ENCODE measurements around the gene KLK12. TPM values are rescaled to one million over a fixed set of nuclear protein-coding genes. Genes with fewer than 3 reads are reported as not detected.

The KLK12 gene
- total RNA-seq, 3 donors from 2014 or later = not detected

DNA sequence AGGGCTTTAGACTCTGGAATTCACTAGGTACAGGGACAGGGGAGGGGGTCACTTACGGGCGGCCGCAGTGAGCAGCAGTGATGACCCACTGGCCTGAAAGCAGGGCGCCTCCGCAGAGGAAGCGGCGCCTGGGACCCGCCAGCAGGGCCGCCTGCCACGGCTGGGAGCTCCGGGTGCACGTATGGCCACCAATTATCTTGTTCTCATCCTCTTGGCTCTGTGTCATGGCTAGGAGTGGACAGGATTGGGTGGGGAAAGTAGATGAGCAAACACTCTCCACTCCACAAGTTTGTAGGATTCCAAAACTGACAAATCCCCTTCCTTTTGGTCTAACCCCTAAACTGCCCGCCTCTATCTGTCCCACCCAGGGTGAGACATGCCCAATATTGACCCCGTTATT is 46.7 kb upstream of the KLK12 start:
- TF ChIP-seq POLR2AphosphoS5 (IDR thresholded peaks at IDR 0.05) (no peak), POLR2A (IDR thresholded peaks at IDR 0.05) (no peak)
- TF ChIP-seq, protein P1, sequence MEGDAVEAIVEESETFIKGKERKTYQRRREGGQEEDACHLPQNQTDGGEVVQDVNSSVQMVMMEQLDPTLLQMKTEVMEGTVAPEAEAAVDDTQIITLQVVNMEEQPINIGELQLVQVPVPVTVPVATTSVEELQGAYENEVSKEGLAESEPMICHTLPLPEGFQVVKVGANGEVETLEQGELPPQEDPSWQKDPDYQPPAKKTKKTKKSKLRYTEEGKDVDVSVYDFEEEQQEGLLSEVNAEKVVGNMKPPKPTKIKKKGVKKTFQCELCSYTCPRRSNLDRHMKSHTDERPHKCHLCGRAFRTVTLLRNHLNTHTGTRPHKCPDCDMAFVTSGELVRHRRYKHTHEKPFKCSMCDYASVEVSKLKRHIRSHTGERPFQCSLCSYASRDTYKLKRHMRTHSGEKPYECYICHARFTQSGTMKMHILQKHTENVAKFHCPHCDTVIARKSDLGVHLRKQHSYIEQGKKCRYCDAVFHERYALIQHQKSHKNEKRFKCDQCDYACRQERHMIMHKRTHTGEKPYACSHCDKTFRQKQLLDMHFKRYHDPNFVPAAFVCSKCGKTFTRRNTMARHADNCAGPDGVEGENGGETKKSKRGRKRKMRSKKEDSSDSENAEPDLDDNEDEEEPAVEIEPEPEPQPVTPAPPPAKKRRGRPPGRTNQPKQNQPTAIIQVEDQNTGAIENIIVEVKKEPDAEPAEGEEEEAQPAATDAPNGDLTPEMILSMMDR (IDR thresholded peaks at IDR 0.05) = no peak
- H3K27ac ChIP-seq = no peak overlapping the region
- H3K4me3 ChIP-seq = no peak overlapping the region
- no peaks in the 10 kb centered on the region for H3K9me3 ChIP-seq
- H3K36me3 ChIP-seq = no peaks in the 10 kb centered on the region
- H3K4me1 ChIP-seq = no peaks in the 10 kb centered on the region
- DNase-seq (ENCODE audit: low spot score in 2 of 2) = no peak
- intact Hi-C loops (cut with DNase I; ENCODE audit: low total_unique reads) = no loop called here
- H3K27me3 ChIP-seq = no peaks in the 10 kb centered on the region

DNA sequence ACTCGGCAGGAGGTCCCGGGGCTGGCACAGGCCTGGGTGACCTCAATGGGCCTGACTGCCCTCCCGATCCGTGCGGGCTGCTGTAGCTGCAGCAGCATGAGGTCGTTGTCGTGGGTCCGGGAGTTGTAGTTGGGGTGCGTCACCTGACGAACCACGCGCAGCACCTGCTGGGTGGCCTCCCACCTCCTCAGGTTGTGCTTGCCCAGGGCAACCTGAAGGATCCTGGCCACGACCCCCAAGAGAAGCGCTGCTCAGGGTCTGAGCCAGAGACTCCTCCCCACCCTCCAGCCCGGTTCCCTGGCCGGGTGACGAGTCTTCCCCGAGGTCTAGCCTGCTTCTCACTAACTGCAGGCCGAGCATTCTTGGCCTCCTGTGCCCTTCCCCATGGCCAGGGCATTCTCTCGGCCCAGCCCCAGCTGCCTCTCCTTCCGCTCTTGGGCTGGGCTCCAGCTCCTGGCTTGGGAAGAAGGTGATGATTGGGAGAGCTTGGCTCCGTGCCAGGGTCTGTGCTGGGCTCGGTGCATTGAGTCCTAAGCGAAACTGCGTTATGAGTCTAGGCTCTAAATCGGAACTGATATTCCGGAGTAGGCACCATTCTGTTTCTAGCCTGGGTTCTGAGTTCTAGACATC is 44.8 kb upstream of the KLK12 start:
- Histone ChIP-seq H3K9me3 (no peaks in the 10 kb centered on the region), H3K36me3 (no peaks in the 10 kb centered on the region), H3K27ac (no peak overlapping the region), H3K4me3 (no peak overlapping the region), H3K27me3 (no peaks in the 10 kb centered on the region), H3K4me1 (no peaks in the 10 kb centered on the region)
- TF ChIP-seq, protein P1 (IDR thresholded peaks at IDR 0.05) = no peak
- TF ChIP-seq POLR2AphosphoS5 (IDR thresholded peaks at IDR 0.05) = no peak
- no peak for TF ChIP-seq POLR2A (IDR thresholded peaks at IDR 0.05)
- no peak for DNase-seq (ENCODE audit: low spot score in 2 of 2)
- intact Hi-C loops (cut with DNase I; ENCODE audit: low total_unique reads) = no loop called here

DNA sequence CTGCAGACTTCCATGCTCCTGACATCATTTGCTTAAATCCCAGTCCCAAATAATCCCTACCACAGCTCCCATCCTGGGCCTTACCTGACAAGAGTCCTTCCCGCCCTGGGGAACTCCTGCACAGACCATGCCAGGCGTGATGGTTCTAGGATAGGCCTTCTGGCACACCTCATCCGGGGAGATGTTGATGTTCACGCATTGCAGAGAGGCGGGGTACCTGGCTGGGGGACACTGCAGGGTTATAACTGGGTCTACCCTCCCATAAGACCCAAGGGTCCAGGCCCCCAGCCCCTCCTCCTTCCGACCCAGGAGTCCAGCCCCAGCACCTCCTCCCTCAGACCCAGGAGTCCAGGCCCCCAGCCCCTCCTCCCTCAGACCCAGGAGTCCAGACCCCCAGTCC is 43.9 kb upstream of the KLK12 start:
- H3K4me1 ChIP-seq = no peaks in the 10 kb centered on the region
- TF ChIP-seq, protein P1 (IDR thresholded peaks at IDR 0.05) = no peak
- no peak for TF ChIP-seq POLR2A (IDR thresholded peaks at IDR 0.05)
- no peak for TF ChIP-seq POLR2AphosphoS5 (IDR thresholded peaks at IDR 0.05)
- H3K4me3 ChIP-seq = no peak overlapping the region
- no peak for DNase-seq (ENCODE audit: low spot score in 2 of 2)
- no peak overlapping the region for H3K27ac ChIP-seq
- H3K27me3 ChIP-seq = no peaks in the 10 kb centered on the region
- intact Hi-C loops (cut with DNase I; ENCODE audit: low total_unique reads) = no loop called here
- H3K9me3 ChIP-seq = no peaks in the 10 kb centered on the region
- H3K36me3 ChIP-seq = no peaks in the 10 kb centered on the region

DNA sequence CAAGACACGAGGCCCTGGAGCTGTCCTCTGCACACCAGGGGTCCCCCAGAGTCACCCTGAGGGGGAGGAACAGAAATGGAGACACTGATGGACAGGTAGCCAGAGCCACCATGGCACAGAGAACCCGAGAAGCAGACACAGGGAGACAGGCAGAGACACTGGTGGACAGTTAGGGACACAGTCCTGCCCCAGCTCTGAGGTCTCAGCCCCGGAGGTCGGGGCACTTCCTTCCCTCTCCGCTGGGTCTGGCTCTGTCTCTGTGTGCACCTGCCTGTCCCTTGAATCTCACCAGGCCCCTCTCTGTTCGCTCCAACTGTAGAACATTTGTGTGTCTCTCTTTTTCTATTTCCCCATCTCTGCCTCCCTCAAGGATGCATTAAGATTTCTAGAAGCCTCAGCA is 43.3 kb upstream of the KLK12 start:
- Histone ChIP-seq H3K27ac (no peak overlapping the region), H3K4me3 (no peak overlapping the region), H3K36me3 (no peaks in the 10 kb centered on the region), H3K9me3 (no peaks in the 10 kb centered on the region), H3K27me3 (no peaks in the 10 kb centered on the region), H3K4me1 (no peaks in the 10 kb centered on the region)
- TF ChIP-seq, protein P1 (IDR thresholded peaks at IDR 0.05) = no peak
- no peak for TF ChIP-seq POLR2A (IDR thresholded peaks at IDR 0.05)
- no peak for TF ChIP-seq POLR2AphosphoS5 (IDR thresholded peaks at IDR 0.05)
- DNase-seq (ENCODE audit: low spot score in 2 of 2) = no peak
- intact Hi-C loops (cut with DNase I; ENCODE audit: low total_unique reads) = no loop called here

DNA sequence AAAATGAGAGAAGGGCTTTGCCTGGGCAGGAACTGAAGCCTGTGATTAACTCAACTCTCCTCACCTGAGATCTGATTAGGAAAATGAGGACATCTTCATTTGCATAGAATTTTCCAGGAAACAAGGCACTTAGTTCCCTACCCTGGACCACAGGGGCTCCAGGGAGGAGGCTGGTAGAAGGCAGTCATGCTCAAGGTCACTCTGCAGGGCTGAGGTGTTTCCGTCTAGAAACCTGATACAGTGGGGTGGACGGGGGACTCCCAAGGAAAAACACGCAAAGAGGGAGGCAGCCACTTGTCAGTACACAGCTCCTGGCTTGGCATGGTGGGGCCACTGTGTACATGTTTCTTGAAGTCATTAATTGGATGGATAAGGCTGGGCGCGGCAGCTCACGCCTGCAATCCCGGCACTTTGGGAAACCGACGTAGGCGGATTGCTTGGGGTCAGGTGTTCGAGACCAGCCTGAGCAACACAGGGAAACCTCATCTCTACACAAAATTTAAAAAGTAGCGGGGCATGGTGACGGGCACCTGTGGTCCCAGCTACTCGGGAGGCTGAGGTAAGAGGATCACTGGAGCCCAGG is 41.9 kb upstream of the KLK12 start:
- H3K9me3 ChIP-seq = no peaks in the 10 kb centered on the region
- H3K27ac ChIP-seq = no peak overlapping the region
- intact Hi-C loops (cut with DNase I; ENCODE audit: low total_unique reads) = loop anchor here (2.0 kb wide), 1 partner anchor 14 kb away; no protein-coding TSS in a partner anchor
- H3K4me3 ChIP-seq = no peak overlapping the region
- H3K36me3 ChIP-seq = no peaks in the 10 kb centered on the region
- no peak for DNase-seq (ENCODE audit: low spot score in 2 of 2)
- H3K4me1 ChIP-seq = no peaks in the 10 kb centered on the region
- no peaks in the 10 kb centered on the region for H3K27me3 ChIP-seq
- TF ChIP-seq, protein P1 (IDR thresholded peaks at IDR 0.05) = no peak
- TF ChIP-seq POLR2A (IDR thresholded peaks at IDR 0.05) = no peak
- no peak for TF ChIP-seq POLR2AphosphoS5 (IDR thresholded peaks at IDR 0.05)
